ENCODE measurements around the gene RPS6KA5. TPM values are rescaled to one million over a fixed set of nuclear protein-coding genes. Genes with fewer than 3 reads are reported as not detected.
"Not testable (repeated sequence)": the region's sequence is repeated elsewhere in the genome, so short reads cannot be mapped to it uniquely, and the experiment has no call there.

The RPS6KA5 gene
- polyA plus RNA-seq, 1 experiment, result 0.22 TPM

- TF ChIP-seq CTCF (IDR thresholded peaks at IDR 0.05; ENCODE audit: insufficient read depth, low read depth, low read length), result no peak
- no peak overlapping the region for H3K4me3 ChIP-seq (ENCODE audit: low read depth, low read length)
- POLR2A ChIA-PET, result no interaction called here
- H3K27me3 ChIP-seq (ENCODE audit: control insufficient read depth, insufficient read depth, low read length), result no peaks in the 10 kb centered on the region
- CTCF ChIA-PET, result no interaction called here
- H3K36me3 ChIP-seq (ENCODE audit: control insufficient read depth, insufficient read depth, low read length), result no peaks in the 10 kb centered on the region
- DNase-seq (ENCODE audit: low read depth), result no peak
These were observed 22.0 kb downstream of the RPS6KA5 start for GRCh38 chr14:91038439-91038838.

- no peak for TF ChIP-seq CTCF (IDR thresholded peaks at IDR 0.05; ENCODE audit: insufficient read depth, low read depth, low read length)
- ChIA-PET CTCF (no interaction called here), POLR2A (no interaction called here)
- no peak for DNase-seq (ENCODE audit: low read depth)
- Histone ChIP-seq H3K4me3 (ENCODE audit: low read depth, low read length) (no peak overlapping the region), H3K27me3 (ENCODE audit: control insufficient read depth, insufficient read depth, low read length) (no peaks in the 10 kb centered on the region), H3K36me3 (ENCODE audit: control insufficient read depth, insufficient read depth, low read length) (no peaks in the 10 kb centered on the region)
These were observed 23.5 kb downstream of the RPS6KA5 start for GRCh38 chr14:91036741-91037469.

GRCh38 chr14:91035855-91036254, 24.6 kb downstream of the RPS6KA5 start:
- no peak for TF ChIP-seq CTCF (IDR thresholded peaks at IDR 0.05; ENCODE audit: insufficient read depth, low read depth, low read length)
- no peak for DNase-seq (ENCODE audit: low read depth)
- POLR2A ChIA-PET, result no interaction called here
- CTCF ChIA-PET, result no interaction called here
- Histone ChIP-seq H3K27me3 (ENCODE audit: control insufficient read depth, insufficient read depth, low read length) (no peaks in the 10 kb centered on the region), H3K36me3 (ENCODE audit: control insufficient read depth, insufficient read depth, low read length) (no peaks in the 10 kb centered on the region), H3K4me3 (ENCODE audit: low read depth, low read length) (no peak overlapping the region)

- DNase-seq (ENCODE audit: low read depth); H3K4me3 ChIP-seq (ENCODE audit: low read depth, low read length); CTCF ChIA-PET; H3K27me3 ChIP-seq (ENCODE audit: control insufficient read depth, insufficient read depth, low read length); POLR2A ChIA-PET; H3K36me3 ChIP-seq (ENCODE audit: control insufficient read depth, insufficient read depth, low read length): not testable (repeated sequence)
These were observed 26.1 kb downstream of the RPS6KA5 start for GRCh38 chr14:91034379-91034778.

- no peak for DNase-seq (ENCODE audit: low read depth)
- ChIA-PET CTCF (interaction anchor here (0.6 kb wide), 1 partner anchor 9 kb away, joined by 4 read pairs; no protein-coding TSS in a partner anchor), POLR2A (no interaction called here)
- no peaks in the 10 kb centered on the region for H3K27me3 ChIP-seq (ENCODE audit: control insufficient read depth, insufficient read depth, low read length)
- no peak overlapping the region for H3K4me3 ChIP-seq (ENCODE audit: low read depth, low read length)
- H3K36me3 ChIP-seq (ENCODE audit: control insufficient read depth, insufficient read depth, low read length), result no peaks in the 10 kb centered on the region
- TF ChIP-seq CTCF (IDR thresholded peaks at IDR 0.05; ENCODE audit: insufficient read depth, low read depth, low read length), result no peak
These were observed 28.2 kb downstream of the RPS6KA5 start for GRCh38 chr14:91032248-91032647.

GRCh38 chr14:91031666-91032065, 28.8 kb downstream of the RPS6KA5 start:
- Histone ChIP-seq H3K4me3 (ENCODE audit: low read depth, low read length) (no peak overlapping the region), H3K27me3 (ENCODE audit: control insufficient read depth, insufficient read depth, low read length) (no peaks in the 10 kb centered on the region), H3K36me3 (ENCODE audit: control insufficient read depth, insufficient read depth, low read length) (no peaks in the 10 kb centered on the region)
- DNase-seq (ENCODE audit: low read depth), result no peak
- ChIA-PET CTCF (no interaction called here), POLR2A (no interaction called here)
- no peak for TF ChIP-seq CTCF (IDR thresholded peaks at IDR 0.05; ENCODE audit: insufficient read depth, low read depth, low read length)
